ENCODE results near the gene TMX1. TPM values are rescaled to one million over a fixed set of nuclear protein-coding genes. Genes with fewer than 3 reads are reported as not detected.

TMX1 gene
- total and polyA plus RNA-seq, 10 of the 15 experiments (the other 5 are each of a cell fraction or from before 2014, with no cell fraction given): 29.1 to 152 (median 52.0) TPM

GRCh38 chr14:51261151-51261550 lies 21.1 kb downstream of the TMX1 start:
- Histone ChIP-seq H4K20me1 (ENCODE audit: control insufficient read depth, insufficient read depth) (no peaks in the 10 kb centered on the region), H3K4me3 (no peak overlapping the region), H3K27ac (ENCODE audit: control insufficient read depth, insufficient read depth) (no peak overlapping the region), H3K4me1 (ENCODE audit: control insufficient read depth, insufficient read depth, low read length) (no peaks in the 10 kb centered on the region), H3K79me2 (ENCODE audit: control insufficient read depth, insufficient read depth, low read length) (no peaks in the 10 kb centered on the region; the same call in 1 of the 2 replicates), H3K27me3 (replicated peaks in 1 of 2; ENCODE audit: control insufficient read depth in 2 of 2, insufficient read depth in 2 of 2, low read length in 1 of 2) (no peaks in the 10 kb centered on the region), H3K4me2 (ENCODE audit: control insufficient read depth, insufficient read depth) (no peak overlapping the region), H3K36me3 (ENCODE audit: control insufficient read depth in 2 of 2, insufficient read depth in 2 of 2, low read length in 1 of 2) (peaks cover 0 to 14% of the 10 kb centered on the region in 2 experiments; a peak in 2 of 4 replicates), H3K9me3 (replicated peaks; ENCODE audit: control insufficient read depth, insufficient read depth, low read length) (no peaks in the 10 kb centered on the region; the same call in 1 of the 3 replicates), H3K9ac (ENCODE audit: control insufficient read depth, insufficient read depth, low read length) (no peak overlapping the region), H2AFZ (ENCODE audit: control insufficient read depth, low read depth, low read length) (no peak overlapping the region)
- intact Hi-C loops (cut with micrococcal nuclease; ENCODE audit: unreplicated experiment) (no loop called here), in situ Hi-C loops (cut with MboI) (no loop called here)
- ChIA-PET SMC1A (ENCODE audit: uncharacterized antibody, unreplicated experiment) (no interaction called here), RAD21 (ENCODE audit: unreplicated experiment) (no interaction called here), POLR2A (no interaction called here), CTCF (interaction anchor here (0.9 to 1.1 kb wide), 2 partner anchors 21 to 103 kb away, joined by 3 to 4 read pairs; no protein-coding TSS in a partner anchor)
- no peak for FAIRE-seq
- ATAC-seq: no peak
- no peak for DNase-seq (ENCODE audit: low read depth, low spot score)
- no TSS peak for BruUV-seq (replicated peaks)
- 95% methylated on average over 2 of the region's 2 CpGs for WGBS (ENCODE audit: insufficient coverage, insufficient replicate concordance, low lambda C conversion rate, missing lambda C conversion rate)
- TF ChIP-seq ZNF24 (IDR thresholded peaks at IDR 0.05) (no peak), NFYB (IDR thresholded peaks at IDR 0.05; ENCODE audit: insufficient read depth, low read depth, low read length) (no peak), IRF4 (IDR thresholded peaks at IDR 0.05; ENCODE audit: low read depth, low read length) (no peak), ZBTB40 (IDR thresholded peaks at IDR 0.05; ENCODE audit: borderline replicate concordance) (no peak), ZNF217 (IDR thresholded peaks at IDR 0.05) (no peak), WRNIP1 (IDR thresholded peaks at IDR 0.05; ENCODE audit: borderline replicate concordance, low read depth, low read length) (no peak), TBL1XR1 (IDR thresholded peaks at IDR 0.05; ENCODE audit: low read depth, low read length) (no peak), HSF1 (IDR thresholded peaks at IDR 0.05; ENCODE audit: low read depth, low read length) (no peak), YY1 (IDR thresholded peaks at IDR 0.05; ENCODE audit: low read depth, low read length) (no peak), BMI1 (IDR thresholded peaks at IDR 0.05; ENCODE audit: borderline replicate concordance) (no peak), SMC3 (IDR thresholded peaks at IDR 0.05; ENCODE audit: borderline replicate concordance, low read length) (no peak), NKRF (conservative IDR thresholded peaks at IDR 0.05) (no peak), E4F1 (IDR thresholded peaks at IDR 0.05; ENCODE audit: borderline replicate concordance, partially characterized antibody) (no peak)
